ENCODE data around the gene POTEI.
"Not testable (repeated sequence)": the region's sequence is repeated elsewhere in the genome, so short reads cannot be mapped to it uniquely, and the experiment has no call there.

POTEI gene

DNA sequence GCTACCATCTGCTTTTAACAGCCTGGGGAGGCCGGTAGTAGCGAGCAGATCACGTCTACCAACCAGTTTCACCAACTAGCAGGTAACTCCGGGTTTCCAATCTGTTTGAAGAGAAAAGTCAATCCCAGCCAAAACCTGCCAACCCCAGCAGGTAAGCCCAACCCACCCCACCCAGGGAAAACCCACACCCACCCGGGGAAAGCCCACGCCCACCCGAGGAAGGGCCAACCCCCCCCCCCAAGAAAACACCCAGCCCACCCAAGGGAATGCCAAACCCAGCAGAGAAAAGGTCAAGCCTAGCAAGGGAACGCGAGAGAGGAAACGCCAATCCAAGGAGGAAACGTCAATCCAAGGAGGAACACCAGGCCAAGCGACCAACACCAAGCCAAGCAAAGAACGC is at the start of gene POTEI:
Gene POTEI (minus strand): TSS at position 101 of the 400 bp plus-strand sequence. CDS start 93 bp downstream, at position 8.
- H3K9ac ChIP-seq (ENCODE audit: low read length in 5 of 5); H3K9me3 ChIP-seq (ENCODE audit: control insufficient read depth in 5 of 5, low read length in 5 of 5): not testable (repeated sequence)

GRCh38 chr2:130556441-130556840 is 47.3 kb upstream of the POTEI start:
- not testable (repeated sequence) for H3K27me3 ChIP-seq (ENCODE audit: control insufficient read depth in 5 of 5, insufficient read depth in 4 of 5, low read length in 5 of 5); H3K27ac ChIP-seq (ENCODE audit: low read depth, low read length); H3K4me3 ChIP-seq (ENCODE audit: low read depth in 1 of 5, low read length in 5 of 5); H3K9ac ChIP-seq (ENCODE audit: low read length in 5 of 5); H3K4me1 ChIP-seq (ENCODE audit: control insufficient read depth in 5 of 5, insufficient read depth in 5 of 5, low read length in 5 of 5); H3K36me3 ChIP-seq (ENCODE audit: control insufficient read depth in 5 of 5, insufficient read depth in 5 of 5, low read length in 5 of 5); H3K9me3 ChIP-seq (ENCODE audit: control insufficient read depth in 5 of 5, low read length in 5 of 5)

More for the DNA sequence above, at the start of gene POTEI:
- not testable (repeated sequence) for H3K27ac ChIP-seq (ENCODE audit: low read depth, low read length); H3K4me3 ChIP-seq (ENCODE audit: low read depth in 1 of 5, low read length in 5 of 5); H3K4me1 ChIP-seq (ENCODE audit: control insufficient read depth in 5 of 5, insufficient read depth in 5 of 5, low read length in 5 of 5); H3K36me3 ChIP-seq (ENCODE audit: control insufficient read depth in 5 of 5, insufficient read depth in 5 of 5, low read length in 5 of 5); H3K27me3 ChIP-seq (ENCODE audit: control insufficient read depth in 5 of 5, insufficient read depth in 4 of 5, low read length in 5 of 5)

- not testable (repeated sequence) for H3K27ac ChIP-seq (ENCODE audit: low read depth, low read length); H3K27me3 ChIP-seq (ENCODE audit: control insufficient read depth in 5 of 5, insufficient read depth in 4 of 5, low read length in 5 of 5); H3K4me1 ChIP-seq (ENCODE audit: control insufficient read depth in 5 of 5, insufficient read depth in 5 of 5, low read length in 5 of 5); H3K4me3 ChIP-seq (ENCODE audit: low read depth in 1 of 5, low read length in 5 of 5); H3K9me3 ChIP-seq (ENCODE audit: control insufficient read depth in 5 of 5, low read length in 5 of 5); H3K36me3 ChIP-seq (ENCODE audit: control insufficient read depth in 5 of 5, insufficient read depth in 5 of 5, low read length in 5 of 5); H3K9ac ChIP-seq (ENCODE audit: low read length in 5 of 5)
These were observed 45.0 kb upstream of the POTEI start for GRCh38 chr2:130554178-130554577.

GRCh38 chr2:130549475-130549874 is 40.3 kb upstream of the POTEI start:
- H3K9ac ChIP-seq (ENCODE audit: low read length in 5 of 5); H3K27ac ChIP-seq (ENCODE audit: low read depth, low read length); H3K4me3 ChIP-seq (ENCODE audit: low read depth in 1 of 5, low read length in 5 of 5): not testable (repeated sequence)

DNA sequence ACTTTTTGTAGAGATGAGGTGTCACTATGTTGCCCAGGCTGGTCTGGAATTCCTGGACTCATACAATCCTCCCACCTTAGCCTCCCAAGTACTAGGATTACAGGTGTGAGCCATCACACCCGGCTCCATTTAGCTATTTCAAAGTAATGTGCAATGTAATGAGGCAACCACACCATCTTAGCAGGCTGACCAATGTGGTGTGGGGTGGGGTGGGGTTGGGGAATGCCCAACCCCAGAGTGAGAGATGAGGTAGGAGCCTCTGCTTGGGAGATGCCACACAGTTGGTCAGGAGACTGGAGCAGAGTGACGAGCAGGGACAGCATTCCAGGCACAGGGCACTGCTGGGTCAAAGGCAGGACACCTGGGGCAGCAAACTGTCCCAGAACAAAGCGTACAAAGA is 39.3 kb upstream of the POTEI start:
- not testable (repeated sequence) for H3K9me3 ChIP-seq (ENCODE audit: control insufficient read depth in 5 of 5, low read length in 5 of 5); H3K27ac ChIP-seq (ENCODE audit: low read depth, low read length); H3K4me3 ChIP-seq (ENCODE audit: low read depth in 1 of 5, low read length in 5 of 5); H3K9ac ChIP-seq (ENCODE audit: low read length in 5 of 5); H3K36me3 ChIP-seq (ENCODE audit: control insufficient read depth in 5 of 5, insufficient read depth in 5 of 5, low read length in 5 of 5); H3K27me3 ChIP-seq (ENCODE audit: control insufficient read depth in 5 of 5, insufficient read depth in 4 of 5, low read length in 5 of 5); H3K4me1 ChIP-seq (ENCODE audit: control insufficient read depth in 5 of 5, insufficient read depth in 5 of 5, low read length in 5 of 5)

More at GRCh38 chr2:130549475-130549874, 40.3 kb upstream of the POTEI start:
- not testable (repeated sequence) for H3K27me3 ChIP-seq (ENCODE audit: control insufficient read depth in 5 of 5, insufficient read depth in 4 of 5, low read length in 5 of 5); H3K4me1 ChIP-seq (ENCODE audit: control insufficient read depth in 5 of 5, insufficient read depth in 5 of 5, low read length in 5 of 5); H3K36me3 ChIP-seq (ENCODE audit: control insufficient read depth in 5 of 5, insufficient read depth in 5 of 5, low read length in 5 of 5); H3K9me3 ChIP-seq (ENCODE audit: control insufficient read depth in 5 of 5, low read length in 5 of 5)

DNA sequence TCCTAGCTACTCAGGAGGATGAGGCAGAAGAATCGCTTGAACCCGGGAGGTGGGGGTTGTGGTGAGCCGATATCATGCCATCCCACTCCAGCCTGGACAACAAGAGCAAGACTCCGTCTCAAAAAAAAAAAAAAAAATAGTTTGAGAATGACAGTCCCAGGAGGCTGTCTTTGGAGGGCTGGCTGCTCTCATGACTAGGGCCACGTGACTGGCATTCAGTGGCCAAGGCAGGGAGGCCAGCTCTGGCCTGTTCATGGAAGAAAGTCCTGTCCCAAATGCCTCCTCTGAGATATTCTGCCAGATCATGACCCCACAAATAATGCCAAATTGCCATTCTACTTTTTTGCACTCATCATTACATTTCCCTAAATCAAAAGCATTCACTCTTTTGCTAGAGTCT is 35.9 kb upstream of the POTEI start:
- H3K27me3 ChIP-seq (ENCODE audit: control insufficient read depth in 5 of 5, insufficient read depth in 4 of 5, low read length in 5 of 5); H3K36me3 ChIP-seq (ENCODE audit: control insufficient read depth in 5 of 5, insufficient read depth in 5 of 5, low read length in 5 of 5); H3K27ac ChIP-seq (ENCODE audit: low read depth, low read length); H3K4me1 ChIP-seq (ENCODE audit: control insufficient read depth in 5 of 5, insufficient read depth in 5 of 5, low read length in 5 of 5); H3K9me3 ChIP-seq (ENCODE audit: control insufficient read depth in 5 of 5, low read length in 5 of 5); H3K9ac ChIP-seq (ENCODE audit: low read length in 5 of 5); H3K4me3 ChIP-seq (ENCODE audit: low read depth in 1 of 5, low read length in 5 of 5): not testable (repeated sequence)

GRCh38 chr2:130543785-130544528 is 34.8 kb upstream of the POTEI start:
- H3K4me3 ChIP-seq (ENCODE audit: low read depth in 1 of 5, low read length in 5 of 5); H3K9ac ChIP-seq (ENCODE audit: low read length in 5 of 5); H3K27ac ChIP-seq (ENCODE audit: low read depth, low read length); H3K4me1 ChIP-seq (ENCODE audit: control insufficient read depth in 5 of 5, insufficient read depth in 5 of 5, low read length in 5 of 5); H3K9me3 ChIP-seq (ENCODE audit: control insufficient read depth in 5 of 5, low read length in 5 of 5); H3K27me3 ChIP-seq (ENCODE audit: control insufficient read depth in 5 of 5, insufficient read depth in 4 of 5, low read length in 5 of 5); H3K36me3 ChIP-seq (ENCODE audit: control insufficient read depth in 5 of 5, insufficient read depth in 5 of 5, low read length in 5 of 5): not testable (repeated sequence)

DNA sequence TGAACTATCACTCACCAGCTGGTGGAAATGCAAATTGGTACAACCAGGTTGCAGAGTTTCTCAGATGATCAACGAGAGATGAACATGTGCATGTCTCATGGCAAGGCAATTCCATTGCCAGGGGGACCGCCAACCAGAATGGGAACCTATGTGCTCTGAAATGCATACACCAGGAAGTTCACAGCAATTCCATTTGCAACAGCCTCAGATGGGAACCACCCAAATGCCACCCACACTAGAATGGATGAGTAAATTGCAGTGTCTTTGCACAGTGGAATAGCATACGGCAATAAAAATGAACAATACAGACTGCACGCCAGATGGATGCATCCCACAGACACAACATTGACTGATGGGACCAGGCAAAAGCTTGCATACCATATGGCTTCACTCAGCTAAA is 33.7 kb upstream of the POTEI start:
- not testable (repeated sequence) for H3K27me3 ChIP-seq (ENCODE audit: control insufficient read depth in 5 of 5, insufficient read depth in 4 of 5, low read length in 5 of 5); H3K4me3 ChIP-seq (ENCODE audit: low read depth in 1 of 5, low read length in 5 of 5); H3K27ac ChIP-seq (ENCODE audit: low read depth, low read length); H3K9ac ChIP-seq (ENCODE audit: low read length in 5 of 5); H3K36me3 ChIP-seq (ENCODE audit: control insufficient read depth in 5 of 5, insufficient read depth in 5 of 5, low read length in 5 of 5); H3K4me1 ChIP-seq (ENCODE audit: control insufficient read depth in 5 of 5, insufficient read depth in 5 of 5, low read length in 5 of 5); H3K9me3 ChIP-seq (ENCODE audit: control insufficient read depth in 5 of 5, low read length in 5 of 5)

- H3K4me3 ChIP-seq (ENCODE audit: low read depth in 1 of 5, low read length in 5 of 5); H3K9me3 ChIP-seq (ENCODE audit: control insufficient read depth in 5 of 5, low read length in 5 of 5); H3K27me3 ChIP-seq (ENCODE audit: control insufficient read depth in 5 of 5, insufficient read depth in 4 of 5, low read length in 5 of 5); H3K36me3 ChIP-seq (ENCODE audit: control insufficient read depth in 5 of 5, insufficient read depth in 5 of 5, low read length in 5 of 5); H3K4me1 ChIP-seq (ENCODE audit: control insufficient read depth in 5 of 5, insufficient read depth in 5 of 5, low read length in 5 of 5); H3K9ac ChIP-seq (ENCODE audit: low read length in 5 of 5); H3K27ac ChIP-seq (ENCODE audit: low read depth, low read length): not testable (repeated sequence)
These were observed 29.1 kb upstream of the POTEI start for GRCh38 chr2:130538271-130538670.

DNA sequence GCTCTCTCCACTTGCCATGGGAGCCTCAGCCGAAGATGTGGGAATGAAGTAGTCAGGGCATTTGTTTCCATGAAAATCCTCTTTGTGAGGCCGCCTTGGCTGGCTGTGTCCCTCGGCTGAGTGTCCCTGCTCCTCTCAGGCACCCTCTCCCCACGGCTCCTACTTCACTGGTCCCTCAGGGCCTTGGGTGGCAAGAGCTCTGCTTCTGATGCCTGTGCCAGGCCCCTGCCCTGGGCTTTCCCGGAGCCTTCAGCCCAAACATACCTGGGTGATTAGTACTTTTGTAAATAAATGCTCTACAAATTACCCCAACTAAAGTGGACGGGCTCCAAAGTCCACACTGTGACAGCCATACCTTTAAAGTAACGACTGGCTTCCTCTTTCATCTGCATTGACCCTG is 27.5 kb upstream of the POTEI start:
- H3K4me1 ChIP-seq (ENCODE audit: control insufficient read depth in 5 of 5, insufficient read depth in 5 of 5, low read length in 5 of 5); H3K9ac ChIP-seq (ENCODE audit: low read length in 5 of 5); H3K36me3 ChIP-seq (ENCODE audit: control insufficient read depth in 5 of 5, insufficient read depth in 5 of 5, low read length in 5 of 5); H3K27me3 ChIP-seq (ENCODE audit: control insufficient read depth in 5 of 5, insufficient read depth in 4 of 5, low read length in 5 of 5); H3K9me3 ChIP-seq (ENCODE audit: control insufficient read depth in 5 of 5, low read length in 5 of 5); H3K27ac ChIP-seq (ENCODE audit: low read depth, low read length); H3K4me3 ChIP-seq (ENCODE audit: low read depth in 1 of 5, low read length in 5 of 5): not testable (repeated sequence)

DNA sequence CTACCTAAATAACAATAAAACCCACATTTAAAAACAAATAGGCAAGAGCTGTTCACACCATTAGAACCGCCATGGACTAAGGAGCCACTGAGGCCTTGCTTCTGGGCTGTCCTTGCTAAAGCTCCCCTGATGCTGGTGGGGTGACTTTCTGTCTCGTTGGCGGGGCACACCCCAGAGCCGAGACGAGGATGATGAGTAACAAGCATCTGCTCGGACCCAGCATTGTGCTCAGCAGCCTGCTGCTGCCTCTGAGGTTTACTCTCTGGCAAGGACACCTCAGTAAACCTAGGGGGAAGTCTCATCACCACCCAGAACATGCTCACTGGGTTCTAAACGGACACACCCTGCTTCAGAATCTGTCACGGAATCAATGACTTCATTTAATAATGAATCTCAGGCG is 22.5 kb upstream of the POTEI start:
- H3K4me3 ChIP-seq (ENCODE audit: low read depth in 1 of 5, low read length in 5 of 5); H3K27ac ChIP-seq (ENCODE audit: low read depth, low read length); H3K36me3 ChIP-seq (ENCODE audit: control insufficient read depth in 5 of 5, insufficient read depth in 5 of 5, low read length in 5 of 5); H3K27me3 ChIP-seq (ENCODE audit: control insufficient read depth in 5 of 5, insufficient read depth in 4 of 5, low read length in 5 of 5); H3K9me3 ChIP-seq (ENCODE audit: control insufficient read depth in 5 of 5, low read length in 5 of 5); H3K4me1 ChIP-seq (ENCODE audit: control insufficient read depth in 5 of 5, insufficient read depth in 5 of 5, low read length in 5 of 5); H3K9ac ChIP-seq (ENCODE audit: low read length in 5 of 5): not testable (repeated sequence)
